Epithelial cell of proximal tubule (primary cell): ENCODE measurements around the gene PFDN2. TPM values are rescaled to one million over a fixed set of nuclear protein-coding genes. Genes with fewer than 3 reads are reported as not detected.

Source experiments
- DNase-seq: peaks from one replicate; pipeline ENCODE4 v3.0.0-alpha.2; 2011; ENCODE audit warnings: low read depth
- H3K4me3 ChIP-seq: 2 replicates; pipeline ENCODE4 v1.5.1; 2011; ENCODE audit warnings: low read depth, mild to moderate bottlenecking, low read length
- total RNA-seq: library from RNA; depleted of rRNA; stranded (reverse); fragments of >200 nt; gene quantifications from 2 replicates; pipeline ENCODE4 v1.2.3, GENCODE V29; 2015
- TF ChIP-seq, protein P1 (sequence below): conservative IDR thresholded peaks from 2 replicates; pipeline ENCODE4 v1.5.1; 2012; ENCODE audit warnings: low read depth, mild to moderate bottlenecking, low read length

PFDN2 gene
- total RNA-seq, 1 donor from 2014 or later = 103 TPM

DNA sequence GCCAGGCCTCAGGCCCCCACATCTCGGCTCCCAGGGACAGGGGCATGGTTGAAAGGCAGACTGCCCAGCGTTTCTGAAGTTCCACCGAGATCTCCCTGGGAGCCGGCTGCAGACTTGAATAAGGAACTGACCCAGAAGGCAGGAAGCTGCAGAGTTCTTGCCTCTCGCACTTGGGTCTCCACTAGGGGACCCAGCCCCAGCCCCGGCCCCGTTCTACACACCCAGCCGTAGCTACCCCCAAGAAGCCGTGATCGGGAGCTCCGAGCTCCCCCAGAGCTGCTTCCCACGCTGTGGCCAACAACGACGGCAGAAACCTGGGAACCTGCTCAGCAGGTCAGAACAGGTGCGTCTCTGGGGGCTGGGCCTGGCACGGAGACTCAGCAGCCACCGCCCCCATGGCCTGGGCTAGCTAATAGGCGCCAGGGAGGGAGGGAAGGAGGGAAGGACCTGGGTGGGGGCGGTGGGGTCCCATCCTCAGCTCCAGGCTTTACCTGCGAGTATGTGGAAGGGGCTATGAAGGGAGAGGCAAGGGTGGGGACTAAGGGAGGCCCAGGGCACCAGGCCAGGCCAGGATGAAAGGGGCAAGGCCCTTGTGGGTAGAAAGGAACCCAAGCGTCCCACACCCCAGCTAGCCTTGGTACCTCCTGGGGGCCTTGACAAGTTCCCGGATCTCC lies 28.4 kb downstream of the PFDN2 start, which contains the start of gene NECTIN4:
TSS of gene NECTIN4 (minus strand) at position 308 of the 674 bp plus-strand sequence. CDS start at position 46, 262 bp downstream.
- DNase-seq = no peak
- TF ChIP-seq, protein P1, sequence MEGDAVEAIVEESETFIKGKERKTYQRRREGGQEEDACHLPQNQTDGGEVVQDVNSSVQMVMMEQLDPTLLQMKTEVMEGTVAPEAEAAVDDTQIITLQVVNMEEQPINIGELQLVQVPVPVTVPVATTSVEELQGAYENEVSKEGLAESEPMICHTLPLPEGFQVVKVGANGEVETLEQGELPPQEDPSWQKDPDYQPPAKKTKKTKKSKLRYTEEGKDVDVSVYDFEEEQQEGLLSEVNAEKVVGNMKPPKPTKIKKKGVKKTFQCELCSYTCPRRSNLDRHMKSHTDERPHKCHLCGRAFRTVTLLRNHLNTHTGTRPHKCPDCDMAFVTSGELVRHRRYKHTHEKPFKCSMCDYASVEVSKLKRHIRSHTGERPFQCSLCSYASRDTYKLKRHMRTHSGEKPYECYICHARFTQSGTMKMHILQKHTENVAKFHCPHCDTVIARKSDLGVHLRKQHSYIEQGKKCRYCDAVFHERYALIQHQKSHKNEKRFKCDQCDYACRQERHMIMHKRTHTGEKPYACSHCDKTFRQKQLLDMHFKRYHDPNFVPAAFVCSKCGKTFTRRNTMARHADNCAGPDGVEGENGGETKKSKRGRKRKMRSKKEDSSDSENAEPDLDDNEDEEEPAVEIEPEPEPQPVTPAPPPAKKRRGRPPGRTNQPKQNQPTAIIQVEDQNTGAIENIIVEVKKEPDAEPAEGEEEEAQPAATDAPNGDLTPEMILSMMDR = no peak
- no peak within 1 kb of the TSS for H3K4me3 ChIP-seq

DNA sequence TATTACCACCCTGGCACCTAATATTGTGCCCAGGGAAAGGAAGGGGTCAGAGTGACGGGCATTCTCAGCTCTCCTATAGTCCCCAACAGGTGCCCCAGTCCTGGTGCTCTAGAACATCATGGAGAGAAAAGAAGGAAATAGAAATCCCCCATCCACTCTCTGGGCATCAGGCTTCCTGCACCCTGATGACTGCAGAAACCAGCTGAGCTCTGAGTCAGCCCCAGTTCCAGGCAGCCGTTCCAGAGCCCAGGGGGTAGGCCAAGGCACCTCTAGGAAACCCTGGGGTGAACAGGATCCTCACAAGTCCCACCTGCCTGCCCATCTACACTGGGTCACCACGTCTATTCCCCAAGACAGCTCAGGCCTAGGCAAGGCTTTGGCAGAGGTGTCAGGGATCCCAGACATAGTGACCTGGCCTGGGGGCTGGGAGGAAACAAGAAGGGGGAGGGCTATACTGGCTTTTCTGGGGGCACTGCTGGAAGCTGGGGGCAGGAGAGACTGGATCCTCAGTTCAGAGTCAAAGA lies 29.2 kb downstream of the PFDN2 start:
- H3K4me3 ChIP-seq = no peak overlapping the region
- peak; percentile 29 for DNase-seq
- TF ChIP-seq, protein P1 = no peak

DNA sequence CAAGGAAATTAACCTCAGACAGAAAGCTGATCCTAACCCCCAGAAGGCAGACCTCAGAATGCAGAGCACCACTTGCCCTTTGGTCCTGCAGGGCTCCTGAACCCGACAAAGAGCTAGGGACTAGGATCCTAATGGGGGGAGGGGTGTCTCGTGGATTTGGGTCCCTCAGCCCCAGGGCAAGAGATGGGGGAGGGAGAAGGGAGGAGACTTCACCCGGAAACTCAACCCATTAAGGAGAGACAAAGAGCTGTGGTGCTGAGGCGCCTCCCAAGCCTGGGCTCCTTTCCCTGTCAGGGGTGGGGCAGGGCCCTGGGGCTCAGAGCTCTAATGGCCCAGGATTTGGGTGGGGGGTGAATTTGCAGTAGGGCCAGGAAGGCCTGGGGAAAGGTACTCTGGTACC lies 31.4 kb downstream of the PFDN2 start:
- no peak overlapping the region for H3K4me3 ChIP-seq
- TF ChIP-seq, protein P1 = no peak
- no peak for DNase-seq

DNA sequence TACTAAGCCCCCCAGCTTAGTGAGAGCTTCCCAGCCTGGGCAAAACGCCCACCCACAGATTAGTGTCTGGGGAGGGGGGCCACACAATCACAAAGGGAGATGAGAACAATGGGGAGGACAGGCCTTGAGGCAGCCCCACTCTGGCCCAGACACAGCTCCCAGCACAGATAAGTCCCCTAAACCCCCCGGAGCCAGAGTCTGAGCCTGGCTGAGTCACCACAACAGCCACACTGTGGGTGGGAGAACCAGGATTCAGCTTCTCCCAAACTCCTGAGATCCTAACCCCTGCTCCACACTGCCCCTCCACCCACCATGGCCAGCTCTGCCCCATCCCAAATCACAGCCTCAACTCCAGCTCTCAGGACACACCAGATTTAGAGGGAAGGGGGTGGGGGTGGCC lies 32.7 kb downstream of the PFDN2 start:
- TF ChIP-seq, protein P1 = no peak
- no peak overlapping the region for H3K4me3 ChIP-seq
- no peak for DNase-seq

DNA sequence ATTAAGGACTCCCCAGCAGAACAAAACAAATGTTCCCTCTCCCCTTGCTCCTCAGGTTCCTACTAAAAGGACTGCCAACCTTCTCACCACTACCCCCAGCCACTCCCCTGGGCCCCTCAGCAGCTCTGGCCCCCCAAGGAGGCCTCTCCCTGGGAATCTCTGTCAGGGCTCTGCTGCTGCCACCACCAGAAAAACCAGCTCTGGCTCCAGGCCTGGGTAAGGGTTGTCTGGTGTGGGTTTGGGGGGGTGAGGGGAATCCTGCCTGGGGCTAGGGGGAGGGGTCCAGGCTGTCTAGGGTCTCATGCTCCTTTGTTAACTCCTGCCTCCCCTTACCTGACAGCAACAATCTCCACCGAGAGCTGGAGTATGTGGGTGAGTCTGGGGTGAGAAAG lies 33.2 kb downstream of the PFDN2 start:
- TF ChIP-seq, protein P1 = no peak
- H3K4me3 ChIP-seq = no peak overlapping the region
- no peak for DNase-seq

DNA sequence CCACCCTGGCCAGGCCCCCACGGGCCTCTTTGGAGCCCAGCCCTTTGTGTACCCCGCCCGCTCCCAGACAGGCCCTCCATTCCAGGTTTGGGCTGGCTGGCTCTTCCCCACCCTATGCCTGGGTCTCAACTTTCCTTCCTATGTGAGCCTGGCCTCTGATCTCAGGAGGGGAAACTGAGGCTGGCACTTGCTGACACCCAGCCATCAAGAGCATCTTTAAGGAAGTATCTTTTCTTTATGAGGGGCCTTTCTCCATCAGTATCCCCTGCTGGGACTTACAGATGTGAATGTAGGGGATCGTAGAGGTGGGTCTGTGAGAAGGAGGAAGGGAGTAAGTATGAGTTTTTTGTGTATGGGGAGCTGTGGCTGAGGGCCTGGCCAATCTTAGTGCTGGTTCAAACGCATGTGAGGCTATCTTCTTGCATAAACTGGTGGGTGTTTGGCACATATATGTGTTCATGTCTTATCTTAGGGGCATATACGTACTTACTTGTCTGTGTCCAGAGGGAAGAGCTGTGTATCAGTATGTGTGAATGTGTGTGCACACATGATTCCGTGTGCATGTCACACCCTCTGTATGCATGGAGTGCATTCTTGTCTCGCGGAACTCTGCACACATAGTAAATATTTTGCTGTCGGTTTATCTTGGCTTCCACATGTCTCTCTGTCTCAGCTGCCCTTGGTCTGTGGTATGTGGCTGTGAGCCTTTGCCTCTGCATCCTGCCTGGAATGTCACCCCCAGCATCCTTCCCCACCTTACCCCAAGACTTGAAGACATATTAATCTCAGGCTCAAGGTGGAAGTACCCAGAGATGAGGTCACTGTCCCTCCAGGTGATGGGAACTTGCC lies 33.9 kb downstream of the PFDN2 start:
- H3K4me3 ChIP-seq = no peak overlapping the region
- no peak for DNase-seq
- TF ChIP-seq, protein P1 = no peak
